Endodermal cell (in vitro differentiated cells): ENCODE results near the gene CTTN. TPM values are rescaled to one million over a fixed set of nuclear protein-coding genes. Genes with fewer than 3 reads are reported as not detected.

Source experiments
- DNase-seq: peaks from one replicate; pipeline ENCODE4 v3.0.0-alpha.2; 2017
- H3K27ac ChIP-seq: 2 replicates; pipeline ENCODE4 v1.5.1; 2013; ENCODE audit warnings: mild to moderate bottlenecking, low read depth, low read length, moderate library complexity
- H3K27me3 ChIP-seq: 2 replicates; pipeline ENCODE4 v1.6.1; 2013; ENCODE audit warnings: mild to moderate bottlenecking, low read length, moderate library complexity; ENCODE audit not compliant: insufficient read depth, control insufficient read depth, poor library complexity, severe bottlenecking
- H3K36me3 ChIP-seq: 2 replicates; pipeline ENCODE4 v1.7.0; 2013; ENCODE audit warnings: mild to moderate bottlenecking, low read length, moderate library complexity; ENCODE audit not compliant: control insufficient read depth, insufficient read depth
- H3K4me1 ChIP-seq: one replicate; pipeline ENCODE4 v1.7.0; 2013; ENCODE audit warnings: low read length; ENCODE audit not compliant: control insufficient read depth, insufficient read depth
- H3K4me3 ChIP-seq: 2 replicates; pipeline ENCODE4 v1.5.1; 2013; ENCODE audit warnings: mild to moderate bottlenecking, low read length, moderate library complexity
- H3K9ac ChIP-seq: 2 replicates; pipeline ENCODE4 v1.6.1; 2013; ENCODE audit warnings: mild to moderate bottlenecking, low read length, moderate library complexity; ENCODE audit not compliant: poor library complexity, severe bottlenecking; ENCODE audit errors: extremely low read depth
- H3K9me3 ChIP-seq: 2 replicates; pipeline ENCODE4 v1.6.1; 2013; ENCODE audit warnings: mild to moderate bottlenecking, low read length, moderate library complexity; ENCODE audit not compliant: control insufficient read depth
- H3K27ac Mint-ChIP-seq: 2 replicates; pipeline ENCODE4 v1.8.0; 2020; ENCODE audit warnings: mixed read lengths
- H3K27me3 Mint-ChIP-seq: 2 replicates; pipeline ENCODE4 v1.8.0; 2021; ENCODE audit warnings: mild to moderate bottlenecking, mixed read lengths; ENCODE audit not compliant: insufficient read depth
- H3K36me3 Mint-ChIP-seq: 2 replicates; pipeline ENCODE4 v1.8.0; 2020; ENCODE audit warnings: low read depth, mixed read lengths
- H3K4me1 Mint-ChIP-seq: 2 replicates; pipeline ENCODE4 v1.8.0; 2020; ENCODE audit warnings: mixed read lengths
- H3K4me3 Mint-ChIP-seq: 2 replicates; pipeline ENCODE4 v1.8.0; 2020; ENCODE audit warnings: mild to moderate bottlenecking, moderate library complexity, mixed read lengths
- H3K9me3 Mint-ChIP-seq: 2 replicates; pipeline ENCODE4 v1.8.0; 2020; ENCODE audit warnings: mild to moderate bottlenecking, mixed read lengths
- CTCF ChIP-seq: fragments of 200-600 bp; sonication (generic); conservative IDR thresholded peaks from 2 replicates; pipeline ENCODE4 v1.5.0; 2021; ENCODE audit warnings: antibody characterized with exemption, mild to moderate bottlenecking
- WGBS, 2 experiments: methylation state at CpG; one replicate each; pipeline versions ENCODE4 v1.1.5 to v1.1.7; 2013; ENCODE audit warnings: missing lambda C conversion rate in 2 of 2, mixed read lengths in 1 of 2; ENCODE audit not compliant: insufficient coverage in 1 of 2, insufficient read length in 1 of 2; 5-methylcytosine and 5-hydroxymethylcytosine counted together
- total RNA-seq, 2 donors: library from RNA; stranded (reverse); fragmentation: NEBNext Ultra II Directional in 1 of 2; extraction: Animal tissue kit (Norgen Biotek cat#: 25700) in 1 of 2; gene quantifications; 2 replicates in 1 of 2; 3 replicates in 1 of 2; pipeline ENCODE4 v1.2.1, GENCODE V29; 2021

The CTTN gene
- total RNA-seq, 2 donors from 2014 or later = 282 to 283 TPM

- WGBS, 2 experiments = 97 to 98% methylated on average over 13 to 15 of the region's 15 CpGs
- Histone ChIP-seq H3K4me1 (no peaks in the 10 kb centered on the region), H3K9me3 (no peaks in the 10 kb centered on the region), H3K36me3 (peaks cover 19% of the 10 kb centered on the region), H3K4me3 (no peak overlapping the region), H3K27ac (no peak overlapping the region), H3K27me3 (no peaks in the 10 kb centered on the region), H3K9ac (no peak overlapping the region)
- Mint-ChIP-seq H3K4me1 (peaks cover 15% of the 10 kb centered on the region), H3K9me3 (no peaks in the 10 kb centered on the region), H3K27me3 (no peaks in the 10 kb centered on the region), H3K27ac (no peak overlapping the region), H3K4me3 (no peak overlapping the region), H3K36me3 (peaks cover 20% of the 10 kb centered on the region)
- DNase-seq = no peak
- TF ChIP-seq CTCF = no peak
These were observed 3.9 kb upstream of the CTTN start for GRCh38 chr11:70394211-70394950.

GRCh38 chr11:70397336-70397982 lies 870 bp upstream of the CTTN start:
- peak overlapping the region; percentile 90 for H3K27ac Mint-ChIP-seq
- Histone ChIP-seq H3K36me3 (peaks cover 39% of the 10 kb centered on the region), H3K27ac (no peak overlapping the region), H3K27me3 (no peaks in the 10 kb centered on the region), H3K9ac (peak overlapping the region; percentile 70), H3K9me3 (no peaks in the 10 kb centered on the region), H3K4me1 (no peaks in the 10 kb centered on the region), H3K4me3 (peak overlapping the region; percentile 94)
- TF ChIP-seq CTCF = no peak
- peaks cover 23% of the 10 kb centered on the region for H3K36me3 Mint-ChIP-seq
- H3K4me3 Mint-ChIP-seq = peak overlapping the region; percentile 79
- H3K4me1 Mint-ChIP-seq = peaks cover 14% of the 10 kb centered on the region
- DNase-seq = peak; percentile 78
- no peaks in the 10 kb centered on the region for H3K9me3 Mint-ChIP-seq
- WGBS, 2 experiments = 57 to 60% methylated on average over 17 to 18 of the region's 18 CpGs
- H3K27me3 Mint-ChIP-seq = no peaks in the 10 kb centered on the region

GRCh38 chr11:70398834-70399680 lies 728 bp downstream of the CTTN start:
- H3K27ac Mint-ChIP-seq = peak overlapping the region; percentile 61
- H3K9me3 ChIP-seq = no peaks in the 10 kb centered on the region
- H3K36me3 ChIP-seq = peaks cover 36% of the 10 kb centered on the region
- DNase-seq = peak; percentile 69
- 2 to 3% methylated on average over 26 to 42 of the region's 42 CpGs for WGBS, 2 experiments
- peaks cover 29% of the 10 kb centered on the region for H3K36me3 Mint-ChIP-seq
- H3K27me3 Mint-ChIP-seq = no peaks in the 10 kb centered on the region
- H3K4me1 ChIP-seq = no peaks in the 10 kb centered on the region
- peak overlapping the region; percentile 79 for H3K4me3 Mint-ChIP-seq
- no peak for TF ChIP-seq CTCF
- H3K4me3 ChIP-seq = peak overlapping the region; percentile 94
- peak overlapping the region; percentile 15 for H3K27ac ChIP-seq
- peak overlapping the region; percentile 79 for H3K9ac ChIP-seq
- H3K27me3 ChIP-seq = no peaks in the 10 kb centered on the region
- H3K9me3 Mint-ChIP-seq = no peaks in the 10 kb centered on the region
- peaks cover 17% of the 10 kb centered on the region for H3K4me1 Mint-ChIP-seq
